Ovary (tissue), 3 donors: Measurements from ENCODE around the gene NDUFA6.

Experiments
- CTCF ChIP-seq, 3 donors: fragments of 450-650 bp in 2 of 3; fragments of 200-600 bp in 1 of 3; IDR thresholded peaks; one replicate each; pipeline versions ENCODE4 v1.5.1 to v1.8.0; 2016 to 2022; ENCODE audit warnings: antibody characterized with exemption in 3 of 3, mild to moderate bottlenecking in 1 of 3
- POLR2A ChIP-seq: fragments of 450-650 bp; IDR thresholded peaks from one replicate; pipeline ENCODE4 v1.6.1; 2017; ENCODE audit warnings: antibody characterized with exemption, mild to moderate bottlenecking, moderate library complexity
- donor health status: DM: no; HTN: no; CAD: no.

- TF ChIP-seq CTCF (IDR thresholded peaks at IDR 0.05) = no peak
- no peak for TF ChIP-seq POLR2A
Measured at GRCh38 chr22:42067671-42068251, 22.8 kb downstream of the NDUFA6 start.
